Activated CD4-positive, alpha-beta T cell treated with anti-CD3 and anti-CD28 coated beads, Interleukin-2, amount 50 U/mL, for 48 hours (primary cell): Measurements from ENCODE around the gene HDGFL2.
"Not testable (repeated sequence)": the region's sequence is repeated elsewhere in the genome, so short reads cannot be mapped to it uniquely, and the experiment has no call there.

Experiments used
- DNase-seq, 2 experiments: peaks; one replicate each; pipeline ENCODE4 v3.0.0-alpha.2; 2020

HDGFL2 gene

GRCh38 chr19:4516939-4517300 lies 44.8 kb downstream of the HDGFL2 start:
- no peak for DNase-seq

- DNase-seq: no peak
Measured at GRCh38 chr19:4517451-4518057, 45.5 kb downstream of the HDGFL2 start.

- DNase-seq: no peak
Measured at GRCh38 chr19:4518345-4519171, 46.5 kb downstream of the HDGFL2 start, which contains the start of gene PLIN4. Gene PLIN4, minus strand, starts transcription at chr19:4518486. Its CDS starts 214 bp downstream, at chr19:4518272.

GRCh38 chr19:4519172-4519496 lies 47.0 kb downstream of the HDGFL2 start:
- DNase-seq: no peak

- DNase-seq: no peak
Measured at GRCh38 chr19:4519521-4520277, 47.6 kb downstream of the HDGFL2 start.

- no peak for DNase-seq
Measured at GRCh38 chr19:4521170-4521887, 49.2 kb downstream of the HDGFL2 start.

GRCh38 chr19:4521888-4522242 lies 49.8 kb downstream of the HDGFL2 start:
- no peak for DNase-seq

GRCh38 chr19:4522291-4523002 lies 50.4 kb downstream of the HDGFL2 start:
- no peak for DNase-seq

GRCh38 chr19:4523306-4524110 lies 51.4 kb downstream of the HDGFL2 start:
- DNase-seq: peak; percentile 37 to 42

- DNase-seq: peak; percentile 80 to 82
Measured at GRCh38 chr19:4524808-4525562, 52.9 kb downstream of the HDGFL2 start.

- DNase-seq: no peak
Measured at GRCh38 chr19:4525563-4526002, 53.5 kb downstream of the HDGFL2 start.

GRCh38 chr19:4527377-4527776 lies 55.3 kb downstream of the HDGFL2 start:
- not testable (repeated sequence) for DNase-seq

- DNase-seq: no peak
Measured at GRCh38 chr19:4528843-4529242, 56.7 kb downstream of the HDGFL2 start.

- no peak for DNase-seq
Measured at GRCh38 chr19:4529924-4530522, 57.9 kb downstream of the HDGFL2 start.

- no peak for DNase-seq
Measured at GRCh38 chr19:4531562-4532165, 59.6 kb downstream of the HDGFL2 start.

- no peak for DNase-seq
Measured at GRCh38 chr19:4533334-4533733, 61.2 kb downstream of the HDGFL2 start.

GRCh38 chr19:4533835-4534424 lies 61.8 kb downstream of the HDGFL2 start:
- DNase-seq: no peak

GRCh38 chr19:4534836-4535658 lies 63.0 kb downstream of the HDGFL2 start, which contains the start of gene PLIN5:
Gene PLIN5, minus strand, starts transcription at chr19:4535224. Its CDS starts 1,150 bp downstream, at chr19:4534074.
- DNase-seq: peak; percentile 50 to 60
